Upper lobe of left lung (tissue), 6 donors: ENCODE measurements around the gene DDX31. TPM values are rescaled to one million over a fixed set of nuclear protein-coding genes. Genes with fewer than 3 reads are reported as not detected.

ENCODE experiments used
- ATAC-seq, 2 donors: fragments of 200-7000 bp; cut with Tn5 transposase; one replicate each; pipeline ENCODE4 v1.9.1; 2022; ENCODE audit warnings: mild to moderate bottlenecking in 2 of 2, moderate library complexity in 2 of 2; ENCODE audit not compliant: low FRiP score in 2 of 2
- DNase-seq, 2 donors: peaks; one replicate each; pipeline ENCODE4 v3.0.0-alpha.2; 2019 to 2020
- H3K27ac ChIP-seq, 4 donors: fragments of 200-600 bp; sonication (generic); one replicate each; pipeline ENCODE4 v1.5.1; 2016 to 2019
- H3K27me3 ChIP-seq, 4 donors: fragments of 200-600 bp; sonication (generic); one replicate each; pipeline ENCODE4 v1.5.1; 2017 to 2019
- H3K36me3 ChIP-seq, 4 donors: fragments of 200-600 bp; sonication (generic); one replicate each; pipeline ENCODE4 v1.5.1; 2016 to 2019
- H3K4me1 ChIP-seq, 4 donors: fragments of 200-600 bp; sonication (generic); one replicate each; pipeline ENCODE4 v1.5.1; 2018 to 2019
- H3K4me3 ChIP-seq, 4 donors: fragments of 200-600 bp; sonication (generic); one replicate each; pipeline ENCODE4 v1.5.1; 2017 to 2019; ENCODE audit warnings: mild to moderate bottlenecking in 2 of 4, moderate library complexity in 1 of 4
- H3K9me3 ChIP-seq, 4 donors: fragments of 200-600 bp; sonication (generic); one replicate each; pipeline ENCODE4 v1.5.1; 2018 to 2019
- CTCF ChIP-seq, 6 experiments: fragments of 450-650 bp in 4 of 6; fragments of 200-600 bp in 2 of 6; sonication (generic) in 2 of 6; IDR thresholded peaks; one replicate each; pipeline ENCODE4 v1.5.1; 2016 to 2019; ENCODE audit warnings: antibody characterized with exemption in 6 of 6
- EP300 ChIP-seq, 4 donors: sonication (generic); formaldehyde crosslinking; IDR thresholded peaks; one replicate each; pipeline ENCODE4 v1.5.1; 2017; ENCODE audit warnings: antibody characterized with exemption in 4 of 4, control low read depth in 2 of 4
- POLR2A ChIP-seq, 4 donors: fragments of 450-650 bp; IDR thresholded peaks; one replicate each; pipeline ENCODE4 v1.5.1; 2016 to 2017; ENCODE audit warnings: antibody characterized with exemption in 4 of 4, mild to moderate bottlenecking in 2 of 4
- POLR2AphosphoS5 ChIP-seq, 2 donors: sonication (generic); formaldehyde crosslinking; IDR thresholded peaks; one replicate each; pipeline ENCODE4 v1.5.1; 2017; ENCODE audit warnings: antibody characterized with exemption in 2 of 2
- WGBS, 2 donors: methylation state at CpG; one replicate each; pipeline ENCODE4 v1.1.5; 2017 to 2018; 5-methylcytosine and 5-hydroxymethylcytosine counted together
- total RNA-seq, 6 donors: library from RNA; depleted of rRNA in 4 of 6; stranded (reverse); fragments of >200 nt in 4 of 6; gene quantifications; one replicate each; pipeline versions ENCODE4 v1.1.0 to v1.2.1, GENCODE V29; 2016 to 2021
- donor health status: DM: no; HTN: no; CAD: no; lungs with moderate emphysema.
- donor health status: DM: no; HTN: yes; CAD: no; lungs with severe emphysema.

DDX31 gene
- total RNA-seq, 6 donors from 2014 or later = 13.5 to 22.1 (median 18.8) TPM

- Histone ChIP-seq H3K27me3 (no peaks in the 10 kb centered on the region), H3K4me1 (no peaks in the 10 kb centered on the region), H3K36me3 (peaks cover 12 to 83% (median 45%) of the 10 kb centered on the region in 4 donors), H3K9me3 (no peaks in the 10 kb centered on the region), H3K4me3 (no peak overlapping the region), H3K27ac (no peak overlapping the region)
- ATAC-seq (no peak), DNase-seq (no peak)
- TF ChIP-seq POLR2A (IDR thresholded peaks at IDR 0.05) = no peak
- TF ChIP-seq EP300 (IDR thresholded peaks at IDR 0.05) = no peak
- TF ChIP-seq CTCF (IDR thresholded peaks at IDR 0.05) = no peak
- TF ChIP-seq POLR2AphosphoS5 (IDR thresholded peaks at IDR 0.05) = no peak
- WGBS, 2 donors = 92 to 94% methylated on average over 5 of the region's 5 CpGs
Observed at GRCh38 chr9:132616725-132617124, 53.1 kb downstream of the DDX31 start.

- Histone ChIP-seq H3K4me1 (no peaks in the 10 kb centered on the region), H3K27ac (no peak overlapping the region), H3K4me3 (no peak overlapping the region), H3K27me3 (no peaks in the 10 kb centered on the region), H3K9me3 (no peaks in the 10 kb centered on the region), H3K36me3 (peaks cover 17 to 89% (median 55%) of the 10 kb centered on the region in 4 donors)
- TF ChIP-seq POLR2AphosphoS5 (IDR thresholded peaks at IDR 0.05) = no peak
- TF ChIP-seq POLR2A (IDR thresholded peaks at IDR 0.05) = no peak
- no peak for TF ChIP-seq CTCF (IDR thresholded peaks at IDR 0.05)
- TF ChIP-seq EP300 (IDR thresholded peaks at IDR 0.05) = no peak
- ATAC-seq = no peak
- 88 to 90% methylated on average over 2 of the region's 2 CpGs for WGBS, 2 donors
- no peak for DNase-seq
Observed at GRCh38 chr9:132615774-132616173, 54.0 kb downstream of the DDX31 start.

GRCh38 chr9:132614324-132614723 is 55.5 kb downstream of the DDX31 start:
- WGBS, 2 donors = 82 to 83% methylated on average over 6 of the region's 6 CpGs
- H3K36me3 ChIP-seq = peaks cover 17 to 100% (median 64%) of the 10 kb centered on the region in 4 donors
- H3K9me3 ChIP-seq = no peaks in the 10 kb centered on the region
- no peaks in the 10 kb centered on the region for H3K27me3 ChIP-seq
- no peak for TF ChIP-seq POLR2A (IDR thresholded peaks at IDR 0.05)
- TF ChIP-seq CTCF (IDR thresholded peaks at IDR 0.05) = no peak
- no peak for TF ChIP-seq EP300 (IDR thresholded peaks at IDR 0.05)
- TF ChIP-seq POLR2AphosphoS5 (IDR thresholded peaks at IDR 0.05) = no peak
- no peak overlapping the region for H3K27ac ChIP-seq
- no peaks in the 10 kb centered on the region for H3K4me1 ChIP-seq
- no peak overlapping the region for H3K4me3 ChIP-seq
- ATAC-seq (no peak), DNase-seq (no peak)

- ATAC-seq = no peak
- no peak for TF ChIP-seq POLR2A (IDR thresholded peaks at IDR 0.05)
- no peak for TF ChIP-seq POLR2AphosphoS5 (IDR thresholded peaks at IDR 0.05)
- TF ChIP-seq CTCF (IDR thresholded peaks at IDR 0.05) = no peak
- TF ChIP-seq EP300 (IDR thresholded peaks at IDR 0.05) = no peak
- 84 to 93% methylated on average over 12 of the region's 12 CpGs for WGBS, 2 donors
- DNase-seq = no peak
- Histone ChIP-seq H3K9me3 (no peaks in the 10 kb centered on the region), H3K27ac (no peak overlapping the region), H3K27me3 (no peaks in the 10 kb centered on the region), H3K4me3 (no peak overlapping the region), H3K4me1 (no peaks in the 10 kb centered on the region), H3K36me3 (peaks cover 17 to 92% (median 53%) of the 10 kb centered on the region in 4 donors)
Observed at GRCh38 chr9:132610661-132611060, 59.1 kb downstream of the DDX31 start.

GRCh38 chr9:132609829-132610228 is 60.0 kb downstream of the DDX31 start:
- no peak overlapping the region for H3K27ac ChIP-seq
- TF ChIP-seq EP300 (IDR thresholded peaks at IDR 0.05) (no peak), CTCF (IDR thresholded peaks at IDR 0.05) (no peak), POLR2A (IDR thresholded peaks at IDR 0.05) (no peak), POLR2AphosphoS5 (IDR thresholded peaks at IDR 0.05) (no peak)
- no peaks in the 10 kb centered on the region for H3K27me3 ChIP-seq
- no peak overlapping the region for H3K4me3 ChIP-seq
- ATAC-seq = no peak
- no peak for DNase-seq
- 83% methylated on average over 7 of the region's 7 CpGs for WGBS, 2 donors
- H3K9me3 ChIP-seq = no peaks in the 10 kb centered on the region
- H3K4me1 ChIP-seq = no peaks in the 10 kb centered on the region
- H3K36me3 ChIP-seq = peaks cover 17 to 90% (median 53%) of the 10 kb centered on the region in 4 donors
